ENCODE measurements around the gene PLXNA1. TPM values are rescaled to one million over a fixed set of nuclear protein-coding genes. Genes with fewer than 3 reads are reported as not detected.

Gene PLXNA1
- total RNA-seq, 1 experiment from 2014 or later, result 30.3 TPM

GRCh38 chr3:127031845-127032244, 48.9 kb downstream of the PLXNA1 start:
- H4K20me1 ChIP-seq (ENCODE audit: insufficient read depth), result no peaks in the 10 kb centered on the region
- H2AFZ ChIP-seq (ENCODE audit: low read depth, low read length, poor library complexity, severe bottlenecking), result no peak overlapping the region
- no peaks in the 10 kb centered on the region for H3K27me3 ChIP-seq (ENCODE audit: insufficient read depth, low read length)
- ATAC-seq (no peak), DNase-seq (ENCODE audit: low read depth, low spot score) (no peak)
- no peak overlapping the region for H3K9ac ChIP-seq (ENCODE audit: low read length)
- ChIA-PET POLR2A (no interaction called here), CTCF (no interaction called here), RAD21 (ENCODE audit: low non-redundant PET in 1 of 2, low total read pairs in 2 of 2, uncharacterized antibody in 2 of 2, unreplicated experiment in 2 of 2) (no interaction called here)
- H3K27ac ChIP-seq (ENCODE audit: low read depth, low read length), result no peak overlapping the region
- TF ChIP-seq REST (IDR thresholded peaks at IDR 0.05; ENCODE audit: low read depth) (no peak), JUND (IDR thresholded peaks at IDR 0.05) (no peak), EGR1 (IDR thresholded peaks at IDR 0.05; ENCODE audit: low read depth) (no peak), CTCF (IDR thresholded peaks at IDR 0.05 in 2 of 3, conservative IDR thresholded peaks at IDR 0.05 in 1 of 3; ENCODE audit: borderline replicate concordance in 1 of 3, insufficient read depth in 1 of 3, low read depth in 2 of 3, low read length in 2 of 3) (no peak), CBX3 (IDR thresholded peaks at IDR 0.05; ENCODE audit: low read depth) (no peak), SRF (IDR thresholded peaks at IDR 0.05; ENCODE audit: low read depth) (no peak), TCF7L2 (IDR thresholded peaks at IDR 0.05; ENCODE audit: borderline replicate concordance, extremely low read depth, insufficient read depth, insufficient read length) (no peak), SP1 (IDR thresholded peaks at IDR 0.05; ENCODE audit: low read depth) (no peak), ELF1 (IDR thresholded peaks at IDR 0.05; ENCODE audit: borderline replicate concordance, low read depth) (no peak), POLR2A (IDR thresholded peaks at IDR 0.05; ENCODE audit: borderline replicate concordance, extremely low read depth, insufficient read depth, insufficient read length) (no peak), ATF3 (IDR thresholded peaks at IDR 0.05) (no peak), CEBPB (IDR thresholded peaks at IDR 0.05; ENCODE audit: low read depth) (no peak), ZFX (IDR thresholded peaks at IDR 0.05) (no peak), FOSL1 (IDR thresholded peaks at IDR 0.05; ENCODE audit: low read depth) (no peak), ZNF274 (IDR thresholded peaks at IDR 0.05; ENCODE audit: low read depth, low read length) (no peak), MAX (IDR thresholded peaks at IDR 0.05) (no peak), EZH2 (IDR thresholded peaks at IDR 0.05) (no peak)
- H3K4me2 ChIP-seq (ENCODE audit: low read length), result no peak overlapping the region
- no peaks in the 10 kb centered on the region for H3K9me2 ChIP-seq (ENCODE audit: insufficient read depth)
- peaks cover 15 to 22% of the 10 kb centered on the region in 2 experiments for H3K4me1 ChIP-seq (ENCODE audit: control insufficient read depth in 1 of 2, insufficient read depth in 2 of 2, low read length in 2 of 2)
- BruUV-seq (replicated peaks), result no TSS peak
- no peak overlapping the region for H3K4me3 ChIP-seq (replicated peaks in 1 of 2; ENCODE audit: low read depth in 1 of 2, low read length in 2 of 2)
- no peaks in the 10 kb centered on the region for H3K79me2 ChIP-seq (ENCODE audit: insufficient read depth, low read length)
- no peaks in the 10 kb centered on the region for H3K9me3 ChIP-seq (ENCODE audit: control insufficient read depth in 1 of 2, insufficient read depth in 1 of 2, low read depth in 1 of 2, low read length in 2 of 2)
- H3K36me3 ChIP-seq (ENCODE audit: control insufficient read depth in 1 of 2, insufficient read depth in 2 of 2, low read length in 2 of 2), result peaks cover 3 to 5% of the 10 kb centered on the region in 2 experiments; a peak in 1 of 4 replicates
- intact Hi-C loops (cut with micrococcal nuclease), result no loop called here
